ENCODE measurements around the gene OR2V2. TPM values are rescaled to one million over a fixed set of nuclear protein-coding genes. Genes with fewer than 3 reads are reported as not detected.

Gene OR2V2
- total and polyA plus RNA-seq, 3 donors from 2014 or later = not detected

DNA sequence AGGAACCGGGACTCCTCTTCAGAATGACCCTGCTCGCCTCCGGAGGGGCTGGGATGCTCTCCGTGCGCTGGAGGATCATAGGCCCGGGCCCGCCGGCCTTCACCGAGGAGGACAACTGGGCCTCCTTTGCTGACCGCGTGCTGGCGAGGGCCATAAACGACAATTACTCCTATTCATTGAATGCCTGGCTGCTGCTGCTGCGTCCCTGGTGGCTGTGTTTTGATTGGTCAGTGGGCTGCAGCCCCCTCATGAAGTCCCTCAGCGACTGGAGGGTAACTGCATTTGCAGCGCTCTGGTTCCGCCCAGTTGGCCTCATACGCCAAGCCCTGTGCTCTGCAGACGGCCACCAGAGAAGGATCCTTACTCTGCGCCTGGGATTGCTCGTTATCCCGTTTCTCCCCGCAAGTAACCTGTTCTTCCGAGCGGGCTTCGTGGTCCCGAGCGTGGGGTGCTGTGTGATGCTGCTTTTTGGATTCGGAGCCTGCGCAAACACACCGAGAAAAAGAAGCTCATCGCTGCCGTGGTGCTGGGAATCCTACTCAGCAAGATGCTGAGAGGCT is 33.0 kb upstream of the OR2V2 start:
- DNase-seq = no peak
- H3K27me3 ChIP-seq = no peaks in the 10 kb centered on the region
- WGBS, 2 donors = 28 to 42% methylated on average over 17 to 32 of the region's 33 CpGs
- H3K4me1 ChIP-seq = no peaks in the 10 kb centered on the region
- intact Hi-C loops (cut with DNase I; ENCODE audit: low total_unique reads) = no loop called here
- H3K9me3 ChIP-seq = no peaks in the 10 kb centered on the region
- TF ChIP-seq, protein P1, sequence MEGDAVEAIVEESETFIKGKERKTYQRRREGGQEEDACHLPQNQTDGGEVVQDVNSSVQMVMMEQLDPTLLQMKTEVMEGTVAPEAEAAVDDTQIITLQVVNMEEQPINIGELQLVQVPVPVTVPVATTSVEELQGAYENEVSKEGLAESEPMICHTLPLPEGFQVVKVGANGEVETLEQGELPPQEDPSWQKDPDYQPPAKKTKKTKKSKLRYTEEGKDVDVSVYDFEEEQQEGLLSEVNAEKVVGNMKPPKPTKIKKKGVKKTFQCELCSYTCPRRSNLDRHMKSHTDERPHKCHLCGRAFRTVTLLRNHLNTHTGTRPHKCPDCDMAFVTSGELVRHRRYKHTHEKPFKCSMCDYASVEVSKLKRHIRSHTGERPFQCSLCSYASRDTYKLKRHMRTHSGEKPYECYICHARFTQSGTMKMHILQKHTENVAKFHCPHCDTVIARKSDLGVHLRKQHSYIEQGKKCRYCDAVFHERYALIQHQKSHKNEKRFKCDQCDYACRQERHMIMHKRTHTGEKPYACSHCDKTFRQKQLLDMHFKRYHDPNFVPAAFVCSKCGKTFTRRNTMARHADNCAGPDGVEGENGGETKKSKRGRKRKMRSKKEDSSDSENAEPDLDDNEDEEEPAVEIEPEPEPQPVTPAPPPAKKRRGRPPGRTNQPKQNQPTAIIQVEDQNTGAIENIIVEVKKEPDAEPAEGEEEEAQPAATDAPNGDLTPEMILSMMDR (IDR thresholded peaks at IDR 0.05) = no peak
- TF ChIP-seq POLR2A (IDR thresholded peaks at IDR 0.05) = no peak
- no peak overlapping the region for H3K27ac ChIP-seq
- no peaks in the 10 kb centered on the region for H3K36me3 ChIP-seq (ENCODE audit: low read depth, missing control alignments)
- H3K4me3 ChIP-seq = peak overlapping the region in 1 of 2 donors; percentile 30

DNA sequence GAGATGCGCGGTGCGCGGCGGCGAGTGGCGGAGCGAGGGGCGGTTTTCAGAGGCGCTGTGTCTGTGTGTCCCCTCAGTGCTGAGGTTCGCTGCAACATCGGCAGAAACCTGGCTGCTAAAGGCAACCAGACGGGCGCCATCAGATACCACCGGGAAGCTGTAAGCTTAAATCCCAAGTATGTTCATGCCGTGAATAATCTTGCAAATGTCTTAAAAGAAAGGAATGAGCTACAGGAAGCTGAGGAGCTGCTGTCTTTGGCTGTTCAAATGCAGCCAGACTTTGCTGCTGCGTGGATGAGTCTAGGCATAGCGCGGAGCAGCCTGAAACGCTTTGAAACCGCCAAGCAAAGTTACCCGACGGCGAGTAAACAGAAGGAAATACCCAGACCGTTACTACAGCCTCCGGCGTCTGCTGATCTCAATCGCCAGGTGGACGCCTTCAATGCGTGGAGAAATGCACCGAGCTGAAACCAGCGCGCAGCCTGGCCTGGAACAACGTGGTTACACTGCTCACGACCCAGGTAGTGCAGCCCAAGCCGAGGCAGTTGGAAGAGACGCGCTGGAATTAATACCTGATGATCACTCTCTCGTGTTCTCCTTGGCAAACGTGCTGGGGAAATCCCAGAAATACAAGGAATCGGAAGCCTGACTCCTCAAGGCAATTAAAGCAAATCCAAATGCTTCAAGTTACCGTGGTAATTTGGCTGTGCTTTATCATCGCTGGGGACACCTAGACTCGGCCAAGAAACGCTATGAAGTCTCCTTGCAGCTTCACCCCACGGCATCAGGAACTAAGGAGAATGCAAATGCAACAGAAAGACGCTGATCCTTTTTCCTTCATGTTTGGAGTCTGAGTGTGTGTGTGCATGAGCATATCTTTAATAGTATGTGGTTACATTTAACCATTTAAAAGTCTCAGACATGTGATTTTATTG is 32.3 kb upstream of the OR2V2 start:
- intact Hi-C loops (cut with DNase I; ENCODE audit: low total_unique reads) = no loop called here

DNA sequence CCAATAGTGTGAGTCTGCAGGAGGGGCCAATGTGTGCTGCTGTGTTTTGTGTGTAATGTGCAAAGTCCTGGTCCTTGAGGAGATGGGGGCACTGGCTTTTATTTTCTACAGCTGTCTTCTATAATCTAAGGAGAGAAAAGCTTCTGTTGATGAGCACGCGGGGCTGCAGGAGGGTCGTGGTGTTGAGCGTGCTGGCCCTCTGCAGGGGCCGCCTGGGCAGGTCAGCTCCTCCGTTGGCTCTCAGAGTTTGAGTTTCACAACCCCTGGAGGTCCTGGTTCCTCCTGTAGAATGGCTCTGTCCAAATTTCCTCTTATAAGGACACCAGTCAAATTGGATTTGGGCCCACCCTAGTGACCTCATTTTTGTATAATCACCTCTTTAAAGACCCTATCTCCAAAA is 29.0 kb upstream of the OR2V2 start:
- Histone ChIP-seq H3K9me3 (no peaks in the 10 kb centered on the region), H3K27ac (no peak overlapping the region), H3K4me3 (no peak overlapping the region), H3K27me3 (no peaks in the 10 kb centered on the region), H3K36me3 (ENCODE audit: low read depth, missing control alignments) (no peaks in the 10 kb centered on the region), H3K4me1 (no peaks in the 10 kb centered on the region)
- 77 to 86% methylated on average over 6 of the region's 6 CpGs for WGBS, 2 donors
- TF ChIP-seq, protein P1 (IDR thresholded peaks at IDR 0.05) = no peak
- no peak for TF ChIP-seq POLR2A (IDR thresholded peaks at IDR 0.05)
- intact Hi-C loops (cut with DNase I; ENCODE audit: low total_unique reads) = no loop called here
- DNase-seq = no peak

More for the DNA sequence above, 32.3 kb upstream of the OR2V2 start:
- no peaks in the 10 kb centered on the region for H3K27me3 ChIP-seq
- WGBS, 2 donors = 2 to 3% methylated on average over 37 to 47 of the region's 47 CpGs
- TF ChIP-seq POLR2A (IDR thresholded peaks at IDR 0.05) = no peak
- TF ChIP-seq, protein P1 (IDR thresholded peaks at IDR 0.05) = no peak
- no peaks in the 10 kb centered on the region for H3K4me1 ChIP-seq
- no peaks in the 10 kb centered on the region for H3K36me3 ChIP-seq (ENCODE audit: low read depth, missing control alignments)
- no peaks in the 10 kb centered on the region for H3K9me3 ChIP-seq
- no peak for DNase-seq
- peak overlapping the region in 1 of 2 donors; percentile 30 for H3K4me3 ChIP-seq
- no peak overlapping the region for H3K27ac ChIP-seq

DNA sequence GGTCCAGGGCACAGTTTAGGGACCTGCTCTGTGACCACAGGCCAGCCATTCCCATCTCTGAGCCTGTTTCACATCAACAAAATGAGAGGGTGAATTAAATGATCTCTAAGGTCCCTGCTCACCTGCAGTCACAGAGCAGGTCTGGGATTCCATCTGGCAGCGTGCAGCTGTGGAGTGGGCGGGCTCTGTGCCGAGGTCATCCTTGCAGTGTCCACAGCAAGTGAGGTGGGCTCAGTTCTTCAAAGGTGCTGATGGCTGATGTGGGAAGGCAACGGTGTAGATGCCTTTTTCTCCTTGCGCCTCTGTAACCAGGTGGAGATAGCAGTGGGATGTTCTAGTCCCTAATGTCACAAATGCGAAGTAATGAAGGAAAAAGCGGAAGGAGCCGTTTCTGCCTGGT is 28.3 kb upstream of the OR2V2 start:
- 89 to 93% methylated on average over 8 of the region's 8 CpGs for WGBS, 2 donors
- no peak overlapping the region for H3K4me3 ChIP-seq
- no peak for DNase-seq
- intact Hi-C loops (cut with DNase I; ENCODE audit: low total_unique reads) = no loop called here
- no peaks in the 10 kb centered on the region for H3K27me3 ChIP-seq
- H3K27ac ChIP-seq = no peak overlapping the region
- TF ChIP-seq, protein P1 (IDR thresholded peaks at IDR 0.05) = no peak
- no peak for TF ChIP-seq POLR2A (IDR thresholded peaks at IDR 0.05)
- no peaks in the 10 kb centered on the region for H3K9me3 ChIP-seq
- H3K36me3 ChIP-seq (ENCODE audit: low read depth, missing control alignments) = no peaks in the 10 kb centered on the region
- H3K4me1 ChIP-seq = no peaks in the 10 kb centered on the region
